ENCODE results near the gene PJA1.

Gene PJA1

GRCh38 chrX:69148946-69149345 lies 16.3 kb downstream of the PJA1 start:
- Histone ChIP-seq H3K79me2 (ENCODE audit: insufficient read depth, low read length) (no peaks in the 10 kb centered on the region), H3K9me2 (ENCODE audit: low read depth, low read length) (no peaks in the 10 kb centered on the region), H4K20me1 (ENCODE audit: insufficient read depth, low read length) (no peaks in the 10 kb centered on the region), H3K27me3 (ENCODE audit: insufficient read depth, low read length) (no peaks in the 10 kb centered on the region), H3F3A (ENCODE audit: insufficient read depth, low read length) (no peaks in the 10 kb centered on the region), H3K9me3 (ENCODE audit: low read length) (no peaks in the 10 kb centered on the region), H3K4me3 (ENCODE audit: low read depth, low read length, poor library complexity, severe bottlenecking) (no peak overlapping the region), H3K4me2 (ENCODE audit: low read length) (no peak overlapping the region), H3K4me1 (ENCODE audit: insufficient read depth, low read length, severe bottlenecking) (no peaks in the 10 kb centered on the region), H3K27ac (ENCODE audit: low read depth, low read length, poor library complexity, severe bottlenecking) (no peak overlapping the region), H3K36me3 (ENCODE audit: insufficient read depth, low read length) (no peaks in the 10 kb centered on the region), H3K9ac (ENCODE audit: low read length) (no peak overlapping the region), H2AFZ (ENCODE audit: low read length) (no peak overlapping the region)
- no peak for TF ChIP-seq CTCF (IDR thresholded peaks at IDR 0.05; ENCODE audit: low read length)
- TF ChIP-seq EZH2 (IDR thresholded peaks at IDR 0.05; ENCODE audit: borderline replicate concordance, low read length), result no peak

- Histone ChIP-seq H2AFZ (ENCODE audit: low read length) (no peak overlapping the region), H4K20me1 (ENCODE audit: insufficient read depth, low read length) (no peaks in the 10 kb centered on the region), H3K27me3 (ENCODE audit: insufficient read depth, low read length) (no peaks in the 10 kb centered on the region), H3F3A (ENCODE audit: insufficient read depth, low read length) (no peaks in the 10 kb centered on the region), H3K79me2 (ENCODE audit: insufficient read depth, low read length) (no peaks in the 10 kb centered on the region), H3K9me2 (ENCODE audit: low read depth, low read length) (no peaks in the 10 kb centered on the region), H3K4me1 (ENCODE audit: insufficient read depth, low read length, severe bottlenecking) (no peaks in the 10 kb centered on the region), H3K9me3 (ENCODE audit: low read length) (no peaks in the 10 kb centered on the region), H3K9ac (ENCODE audit: low read length) (no peak overlapping the region), H3K27ac (ENCODE audit: low read depth, low read length, poor library complexity, severe bottlenecking) (no peak overlapping the region), H3K4me2 (ENCODE audit: low read length) (no peak overlapping the region), H3K4me3 (ENCODE audit: low read depth, low read length, poor library complexity, severe bottlenecking) (no peak overlapping the region), H3K36me3 (ENCODE audit: insufficient read depth, low read length) (no peaks in the 10 kb centered on the region)
- TF ChIP-seq EZH2 (IDR thresholded peaks at IDR 0.05; ENCODE audit: borderline replicate concordance, low read length) (no peak), CTCF (IDR thresholded peaks at IDR 0.05; ENCODE audit: low read length) (no peak)
These were observed 18.5 kb downstream of the PJA1 start for GRCh38 chrX:69146739-69147138.

- no peak overlapping the region for H2AFZ ChIP-seq (ENCODE audit: low read length)
- TF ChIP-seq CTCF (IDR thresholded peaks at IDR 0.05; ENCODE audit: low read length), result no peak
- TF ChIP-seq EZH2 (IDR thresholded peaks at IDR 0.05; ENCODE audit: borderline replicate concordance, low read length), result no peak
- no peak overlapping the region for H3K9ac ChIP-seq (ENCODE audit: low read length)
- no peaks in the 10 kb centered on the region for H3K79me2 ChIP-seq (ENCODE audit: insufficient read depth, low read length)
- H3K9me2 ChIP-seq (ENCODE audit: low read depth, low read length), result no peaks in the 10 kb centered on the region
- H4K20me1 ChIP-seq (ENCODE audit: insufficient read depth, low read length), result no peaks in the 10 kb centered on the region
- H3K27me3 ChIP-seq (ENCODE audit: insufficient read depth, low read length), result no peaks in the 10 kb centered on the region
- no peak overlapping the region for H3K4me3 ChIP-seq (ENCODE audit: low read depth, low read length, poor library complexity, severe bottlenecking)
- no peaks in the 10 kb centered on the region for H3F3A ChIP-seq (ENCODE audit: insufficient read depth, low read length)
- H3K9me3 ChIP-seq (ENCODE audit: low read length), result no peaks in the 10 kb centered on the region
- no peak overlapping the region for H3K27ac ChIP-seq (ENCODE audit: low read depth, low read length, poor library complexity, severe bottlenecking)
- no peaks in the 10 kb centered on the region for H3K36me3 ChIP-seq (ENCODE audit: insufficient read depth, low read length)
- H3K4me2 ChIP-seq (ENCODE audit: low read length), result no peak overlapping the region
- H3K4me1 ChIP-seq (ENCODE audit: insufficient read depth, low read length, severe bottlenecking), result no peaks in the 10 kb centered on the region
These were observed 19.5 kb downstream of the PJA1 start for GRCh38 chrX:69145714-69146113.

All from OCI-LY1 (cell line).